Measurements from ENCODE around the gene STPG2.

DNA sequence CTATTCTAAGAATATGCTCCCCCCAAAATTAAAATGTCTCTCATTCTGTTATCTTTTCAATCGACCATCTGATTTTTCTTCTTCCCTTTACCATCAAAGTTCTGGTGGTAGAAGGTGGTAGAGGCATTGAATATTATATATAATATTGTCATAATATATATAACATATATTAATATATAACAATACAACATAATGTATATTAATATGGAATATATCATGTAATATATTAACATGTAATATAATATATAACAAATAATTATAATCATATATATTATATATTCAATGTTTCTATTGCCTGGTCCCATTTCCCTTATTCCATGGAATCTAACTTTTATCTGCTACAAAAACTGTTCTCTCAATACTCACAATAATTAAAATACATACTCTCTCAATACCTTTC lies 40.6 kb downstream of the STPG2 start:
- TF ChIP-seq, protein P1, sequence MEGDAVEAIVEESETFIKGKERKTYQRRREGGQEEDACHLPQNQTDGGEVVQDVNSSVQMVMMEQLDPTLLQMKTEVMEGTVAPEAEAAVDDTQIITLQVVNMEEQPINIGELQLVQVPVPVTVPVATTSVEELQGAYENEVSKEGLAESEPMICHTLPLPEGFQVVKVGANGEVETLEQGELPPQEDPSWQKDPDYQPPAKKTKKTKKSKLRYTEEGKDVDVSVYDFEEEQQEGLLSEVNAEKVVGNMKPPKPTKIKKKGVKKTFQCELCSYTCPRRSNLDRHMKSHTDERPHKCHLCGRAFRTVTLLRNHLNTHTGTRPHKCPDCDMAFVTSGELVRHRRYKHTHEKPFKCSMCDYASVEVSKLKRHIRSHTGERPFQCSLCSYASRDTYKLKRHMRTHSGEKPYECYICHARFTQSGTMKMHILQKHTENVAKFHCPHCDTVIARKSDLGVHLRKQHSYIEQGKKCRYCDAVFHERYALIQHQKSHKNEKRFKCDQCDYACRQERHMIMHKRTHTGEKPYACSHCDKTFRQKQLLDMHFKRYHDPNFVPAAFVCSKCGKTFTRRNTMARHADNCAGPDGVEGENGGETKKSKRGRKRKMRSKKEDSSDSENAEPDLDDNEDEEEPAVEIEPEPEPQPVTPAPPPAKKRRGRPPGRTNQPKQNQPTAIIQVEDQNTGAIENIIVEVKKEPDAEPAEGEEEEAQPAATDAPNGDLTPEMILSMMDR (IDR thresholded peaks at IDR 0.05; ENCODE audit: low read depth, low read length, missing input control): no peak
- no peak for TF ChIP-seq RAD21 (IDR thresholded peaks at IDR 0.05)
- TF ChIP-seq JUND (IDR thresholded peaks at IDR 0.05): no peak
- no peak for TF ChIP-seq SP1 (IDR thresholded peaks at IDR 0.05)
- TF ChIP-seq, protein P2, sequence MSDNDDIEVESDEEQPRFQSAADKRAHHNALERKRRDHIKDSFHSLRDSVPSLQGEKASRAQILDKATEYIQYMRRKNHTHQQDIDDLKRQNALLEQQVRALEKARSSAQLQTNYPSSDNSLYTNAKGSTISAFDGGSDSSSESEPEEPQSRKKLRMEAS (IDR thresholded peaks at IDR 0.05): no peak
- TF ChIP-seq, protein P3, sequence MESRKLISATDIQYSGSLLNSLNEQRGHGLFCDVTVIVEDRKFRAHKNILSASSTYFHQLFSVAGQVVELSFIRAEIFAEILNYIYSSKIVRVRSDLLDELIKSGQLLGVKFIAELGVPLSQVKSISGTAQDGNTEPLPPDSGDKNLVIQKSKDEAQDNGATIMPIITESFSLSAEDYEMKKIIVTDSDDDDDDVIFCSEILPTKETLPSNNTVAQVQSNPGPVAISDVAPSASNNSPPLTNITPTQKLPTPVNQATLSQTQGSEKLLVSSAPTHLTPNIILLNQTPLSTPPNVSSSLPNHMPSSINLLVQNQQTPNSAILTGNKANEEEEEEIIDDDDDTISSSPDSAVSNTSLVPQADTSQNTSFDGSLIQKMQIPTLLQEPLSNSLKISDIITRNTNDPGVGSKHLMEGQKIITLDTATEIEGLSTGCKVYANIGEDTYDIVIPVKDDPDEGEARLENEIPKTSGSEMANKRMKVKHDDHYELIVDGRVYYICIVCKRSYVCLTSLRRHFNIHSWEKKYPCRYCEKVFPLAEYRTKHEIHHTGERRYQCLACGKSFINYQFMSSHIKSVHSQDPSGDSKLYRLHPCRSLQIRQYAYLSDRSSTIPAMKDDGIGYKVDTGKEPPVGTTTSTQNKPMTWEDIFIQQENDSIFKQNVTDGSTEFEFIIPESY (IDR thresholded peaks at IDR 0.05): no peak
- no peak for TF ChIP-seq GABPA (IDR thresholded peaks at IDR 0.05 in 1 of 2, conservative IDR thresholded peaks at IDR 0.05 in 1 of 2)
- TF ChIP-seq EGR1 (IDR thresholded peaks at IDR 0.05; ENCODE audit: low read depth in 2 of 2): no peak
- no peak for TF ChIP-seq FOXA1 (IDR thresholded peaks at IDR 0.05)
- no peak for TF ChIP-seq TAF1 (conservative IDR thresholded peaks at IDR 0.05)
- TF ChIP-seq, protein P4, sequence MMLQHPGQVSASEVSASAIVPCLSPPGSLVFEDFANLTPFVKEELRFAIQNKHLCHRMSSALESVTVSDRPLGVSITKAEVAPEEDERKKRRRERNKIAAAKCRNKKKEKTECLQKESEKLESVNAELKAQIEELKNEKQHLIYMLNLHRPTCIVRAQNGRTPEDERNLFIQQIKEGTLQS (IDR thresholded peaks at IDR 0.05): no peak
- TF ChIP-seq HNF4G (IDR thresholded peaks at IDR 0.05): no peak

Measured in liver (tissue), 3 donors.